ENCODE data around the gene KLF16.

KLF16 gene

DNA sequence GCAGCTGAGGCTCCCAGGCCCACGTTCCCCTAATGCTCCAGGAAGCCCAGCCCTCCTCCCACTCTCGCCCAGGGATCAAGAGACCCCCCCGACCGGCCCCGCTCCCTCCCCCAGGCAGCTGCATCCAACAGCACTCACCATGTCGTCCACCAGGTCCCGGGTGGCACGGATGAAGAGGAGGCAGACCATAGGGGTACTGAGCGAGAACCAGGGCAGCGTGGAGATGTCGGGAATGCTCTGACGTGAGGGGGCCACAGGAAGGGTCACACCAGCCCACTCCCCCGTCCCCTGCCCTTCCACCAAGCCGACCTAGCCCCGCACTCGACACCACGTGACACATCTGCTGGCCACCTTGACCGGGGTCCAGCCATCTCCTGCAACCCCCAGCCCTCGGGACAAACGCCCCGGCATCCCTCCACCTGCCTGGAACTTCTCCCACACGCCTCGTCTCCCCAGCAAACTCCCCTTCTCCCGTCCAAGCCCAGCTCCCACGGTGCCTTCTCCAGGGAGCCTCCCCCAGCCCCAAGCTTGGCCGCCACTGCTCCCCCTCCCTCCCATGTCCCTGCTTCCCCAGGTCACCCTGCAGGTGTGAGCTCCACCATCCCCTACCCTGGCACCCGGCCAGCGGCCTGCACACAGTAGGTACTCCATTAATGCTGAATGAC is 56.2 kb downstream of the KLF16 start:
- no peak for DNase-seq (ENCODE audit: low spot score)

DNA sequence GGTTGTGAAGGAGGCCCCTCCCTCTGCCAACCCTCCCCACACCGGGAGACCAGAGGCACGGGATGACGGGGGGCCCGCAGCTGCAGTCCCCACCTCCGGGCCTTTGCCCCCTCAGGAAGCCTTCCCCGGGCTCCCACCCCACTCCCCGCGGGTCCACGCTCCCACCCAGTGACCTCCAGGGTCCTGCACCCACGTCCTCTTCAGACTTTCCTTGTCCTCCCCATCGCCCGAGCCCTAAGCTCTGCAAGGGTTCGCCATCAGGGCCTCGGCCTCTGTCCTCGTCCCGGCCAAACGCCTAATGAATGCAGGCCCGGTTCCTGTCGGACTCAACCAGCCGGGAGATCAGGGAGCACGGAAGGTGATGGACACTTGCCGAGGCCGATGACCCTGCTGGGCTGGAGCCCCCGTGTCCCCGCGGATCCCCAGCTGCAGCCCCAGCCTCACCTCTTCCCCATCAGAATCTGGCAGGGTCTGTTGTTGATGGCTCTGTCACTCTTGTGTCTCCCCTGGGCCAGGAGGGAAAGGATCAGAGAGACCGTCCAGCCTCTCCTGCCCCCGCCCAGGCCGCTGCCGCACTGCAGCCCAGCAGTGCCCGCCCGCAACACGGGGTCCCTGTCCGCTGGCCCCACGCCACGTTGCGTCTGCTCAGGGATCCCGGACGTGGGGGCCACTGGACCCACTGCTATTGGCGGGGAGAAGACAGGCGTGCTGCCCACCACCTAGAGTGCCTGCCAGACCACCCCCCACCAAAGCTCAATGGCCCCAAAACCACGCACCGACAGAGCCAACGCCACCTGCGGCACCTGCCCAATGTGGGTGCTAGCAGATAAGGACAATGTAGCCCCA is 57.0 kb downstream of the KLF16 start:
- DNase-seq (ENCODE audit: low spot score), result no peak

DNA sequence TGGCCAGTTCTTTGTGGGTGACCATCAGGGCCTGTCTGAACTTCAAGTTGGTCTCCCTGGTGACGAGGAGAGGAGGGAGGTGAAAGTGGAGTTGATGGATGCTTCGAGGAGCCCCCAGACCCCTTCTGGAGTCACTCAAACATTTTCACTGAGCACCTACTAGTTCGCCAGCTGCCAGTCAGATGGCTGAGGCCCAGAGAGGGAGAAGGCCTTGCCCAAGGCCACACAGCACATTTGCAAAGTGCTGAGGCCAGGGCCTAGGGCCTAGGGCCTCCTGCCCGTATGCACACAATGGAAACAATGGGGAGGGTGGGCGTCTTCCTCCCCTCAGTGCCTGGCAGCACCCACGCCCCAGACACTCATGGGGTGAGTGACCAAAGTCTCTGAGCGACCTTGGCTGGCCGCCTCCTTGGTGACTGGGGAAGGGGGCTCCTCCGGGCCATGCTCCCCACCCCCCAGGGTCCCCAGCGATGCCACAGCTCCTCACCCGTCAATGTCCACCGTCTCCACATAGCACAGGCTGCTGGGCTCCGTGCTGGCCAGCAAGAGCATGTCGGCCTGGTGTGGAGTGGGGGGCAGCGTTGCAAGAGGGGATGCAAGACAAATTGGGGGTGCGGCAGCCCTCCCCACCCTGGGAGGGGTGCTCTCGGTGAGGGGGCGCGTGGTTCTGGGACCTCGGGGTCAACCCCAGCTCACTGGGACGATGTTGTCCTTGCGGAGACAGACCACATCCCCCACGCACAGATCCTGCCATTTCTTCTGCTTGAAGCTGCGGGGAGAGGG is 57.8 kb downstream of the KLF16 start:
- DNase-seq (ENCODE audit: low spot score), result no peak

DNA sequence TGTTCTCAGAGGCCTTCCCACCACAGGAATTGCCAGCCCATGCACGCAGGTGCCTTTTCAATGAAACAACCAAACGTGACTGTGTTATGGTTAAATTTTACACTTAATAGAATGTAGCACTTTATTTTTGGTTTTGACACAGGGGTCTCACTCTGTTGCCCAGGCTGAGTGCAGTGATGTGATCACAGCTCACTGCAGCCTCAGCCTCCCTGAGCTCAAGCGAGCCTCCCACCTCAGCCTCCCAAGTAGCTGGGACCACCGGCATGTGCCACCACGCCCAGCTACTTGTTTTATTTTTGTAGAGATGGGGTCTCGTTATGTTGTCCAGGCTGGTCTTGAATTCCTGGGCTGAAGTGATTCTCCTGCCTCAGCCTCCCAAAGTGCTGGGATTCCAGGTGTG is 58.5 kb downstream of the KLF16 start:
- no peak for DNase-seq (ENCODE audit: low spot score)

Measured in germinal center (tissue), 1 donor.